GM15510 (cell line): Measurements from ENCODE around the gene FBXL19.

ENCODE experiments used
- POLR2A ChIP-seq: IDR thresholded peaks from 3 replicates; pipeline ENCODE4 v1.6.1; 2011; ENCODE audit warnings: borderline replicate concordance; ENCODE audit not compliant: insufficient read length; ENCODE audit errors: extremely low read depth

Gene FBXL19, protein sequence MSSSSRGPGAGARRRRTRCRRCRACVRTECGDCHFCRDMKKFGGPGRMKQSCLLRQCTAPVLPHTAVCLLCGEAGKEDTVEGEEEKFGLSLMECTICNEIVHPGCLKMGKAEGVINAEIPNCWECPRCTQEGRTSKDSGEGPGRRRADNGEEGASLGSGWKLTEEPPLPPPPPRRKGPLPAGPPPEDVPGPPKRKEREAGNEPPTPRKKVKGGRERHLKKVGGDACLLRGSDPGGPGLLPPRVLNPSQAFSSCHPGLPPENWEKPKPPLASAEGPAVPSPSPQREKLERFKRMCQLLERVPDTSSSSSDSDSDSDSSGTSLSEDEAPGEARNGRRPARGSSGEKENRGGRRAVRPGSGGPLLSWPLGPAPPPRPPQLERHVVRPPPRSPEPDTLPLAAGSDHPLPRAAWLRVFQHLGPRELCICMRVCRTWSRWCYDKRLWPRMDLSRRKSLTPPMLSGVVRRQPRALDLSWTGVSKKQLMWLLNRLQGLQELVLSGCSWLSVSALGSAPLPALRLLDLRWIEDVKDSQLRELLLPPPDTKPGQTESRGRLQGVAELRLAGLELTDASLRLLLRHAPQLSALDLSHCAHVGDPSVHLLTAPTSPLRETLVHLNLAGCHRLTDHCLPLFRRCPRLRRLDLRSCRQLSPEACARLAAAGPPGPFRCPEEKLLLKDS

DNA sequence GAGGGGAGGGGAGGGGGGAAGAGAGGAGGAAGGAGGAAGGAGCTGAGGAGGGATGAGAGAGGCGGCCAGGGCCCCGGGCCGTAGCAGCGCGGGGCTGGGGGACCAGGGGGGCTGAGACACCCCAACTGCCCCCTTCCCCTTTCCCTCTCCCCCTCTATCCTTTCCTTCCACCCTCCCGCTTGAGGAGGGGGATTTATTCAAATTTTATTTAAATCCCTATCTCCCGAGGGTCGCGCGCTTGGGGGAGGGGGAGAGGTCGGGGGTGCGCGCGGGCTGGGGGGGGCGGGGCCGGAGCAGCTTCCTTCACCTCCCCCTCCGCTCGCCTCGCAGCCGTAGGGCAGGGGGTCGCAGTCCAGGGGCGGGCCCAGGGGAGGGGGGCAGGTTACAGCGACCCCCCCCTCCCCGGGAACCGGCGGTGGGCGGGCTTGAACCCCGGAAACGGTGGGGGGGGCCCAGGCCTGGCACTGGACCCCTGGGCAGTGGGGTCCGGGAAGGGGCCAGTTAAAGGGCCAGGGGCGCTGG is at the start of gene FBXL19:
Gene FBXL19, plus strand, starts transcription at position 19 of the 522 bp plus-strand sequence. CDS start 2,183 bp downstream, outside the sequence.
- TF ChIP-seq POLR2A, result peak; percentile 30

DNA sequence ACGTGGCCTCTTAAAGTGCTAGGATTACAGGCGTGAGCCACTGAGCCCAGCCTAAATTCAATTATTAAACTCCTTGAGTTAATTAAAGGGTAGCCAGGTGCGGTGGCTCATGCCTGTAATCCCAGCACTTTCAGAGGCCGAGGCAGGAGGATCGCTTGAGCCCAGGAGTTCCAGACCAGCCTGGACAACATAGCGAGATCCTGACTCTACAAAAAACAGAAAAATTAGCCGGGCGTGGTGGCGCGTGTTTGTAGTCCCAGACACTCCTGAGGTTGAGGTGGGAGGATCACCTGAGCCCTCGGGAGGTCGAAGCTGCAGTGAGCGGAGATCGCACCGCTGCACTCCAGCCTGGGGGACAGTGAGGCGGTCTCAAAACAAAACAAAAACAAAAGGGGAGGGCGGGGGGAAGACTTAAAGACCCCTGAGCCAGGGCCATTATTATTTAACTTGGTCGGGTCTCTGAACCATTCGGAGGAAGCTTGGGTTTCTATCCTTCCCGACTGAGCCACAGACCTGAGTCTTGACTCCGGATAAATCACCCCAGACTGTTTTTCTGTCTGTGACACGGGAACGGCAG is 49.0 kb upstream of the FBXL19 start:
- no peak for TF ChIP-seq POLR2A

DNA sequence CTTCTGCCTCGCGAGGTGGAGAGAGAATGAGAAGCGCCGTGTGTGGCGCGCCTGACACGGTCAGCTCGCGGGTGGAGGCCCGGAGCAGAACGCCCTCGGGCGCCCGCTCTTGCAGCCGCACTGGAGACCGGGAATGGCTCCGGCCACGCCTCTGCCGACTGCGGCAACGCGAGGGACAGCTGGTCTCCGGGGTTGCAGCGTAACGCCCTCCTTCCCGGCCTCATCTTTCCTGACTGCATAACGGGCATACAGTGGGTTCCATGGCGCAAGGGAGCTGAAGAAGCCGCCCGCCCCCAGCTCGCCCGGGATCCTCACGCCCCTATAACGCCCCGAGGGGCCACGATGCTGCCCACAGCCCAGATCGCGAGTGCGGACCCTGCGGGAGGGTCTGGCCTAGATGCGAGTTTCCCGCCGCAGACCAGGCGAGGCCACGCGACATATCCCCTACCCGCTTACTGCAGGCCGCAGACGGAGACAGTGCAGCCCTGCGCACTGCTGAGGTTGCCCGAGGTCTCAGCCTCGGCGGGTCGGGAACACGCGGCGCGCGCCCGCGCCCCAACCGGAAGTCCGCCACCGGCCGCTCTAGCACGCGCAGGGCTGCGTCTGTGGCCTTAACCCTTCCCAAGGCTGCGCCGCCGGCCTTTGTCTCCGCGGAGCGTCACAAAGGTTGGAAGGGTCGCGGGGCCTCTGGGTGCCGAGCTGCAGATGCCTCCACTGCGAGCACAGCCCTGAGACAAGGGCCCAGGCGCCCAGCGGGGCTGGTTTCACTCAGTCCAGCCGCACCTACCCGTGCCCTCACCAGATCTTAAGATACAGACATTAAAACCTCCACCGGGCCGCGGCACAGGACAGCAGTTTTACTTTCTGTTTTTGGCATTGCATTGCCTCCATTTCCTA is 48.3 kb upstream of the FBXL19 start:
- TF ChIP-seq POLR2A, result peak; percentile 97

DNA sequence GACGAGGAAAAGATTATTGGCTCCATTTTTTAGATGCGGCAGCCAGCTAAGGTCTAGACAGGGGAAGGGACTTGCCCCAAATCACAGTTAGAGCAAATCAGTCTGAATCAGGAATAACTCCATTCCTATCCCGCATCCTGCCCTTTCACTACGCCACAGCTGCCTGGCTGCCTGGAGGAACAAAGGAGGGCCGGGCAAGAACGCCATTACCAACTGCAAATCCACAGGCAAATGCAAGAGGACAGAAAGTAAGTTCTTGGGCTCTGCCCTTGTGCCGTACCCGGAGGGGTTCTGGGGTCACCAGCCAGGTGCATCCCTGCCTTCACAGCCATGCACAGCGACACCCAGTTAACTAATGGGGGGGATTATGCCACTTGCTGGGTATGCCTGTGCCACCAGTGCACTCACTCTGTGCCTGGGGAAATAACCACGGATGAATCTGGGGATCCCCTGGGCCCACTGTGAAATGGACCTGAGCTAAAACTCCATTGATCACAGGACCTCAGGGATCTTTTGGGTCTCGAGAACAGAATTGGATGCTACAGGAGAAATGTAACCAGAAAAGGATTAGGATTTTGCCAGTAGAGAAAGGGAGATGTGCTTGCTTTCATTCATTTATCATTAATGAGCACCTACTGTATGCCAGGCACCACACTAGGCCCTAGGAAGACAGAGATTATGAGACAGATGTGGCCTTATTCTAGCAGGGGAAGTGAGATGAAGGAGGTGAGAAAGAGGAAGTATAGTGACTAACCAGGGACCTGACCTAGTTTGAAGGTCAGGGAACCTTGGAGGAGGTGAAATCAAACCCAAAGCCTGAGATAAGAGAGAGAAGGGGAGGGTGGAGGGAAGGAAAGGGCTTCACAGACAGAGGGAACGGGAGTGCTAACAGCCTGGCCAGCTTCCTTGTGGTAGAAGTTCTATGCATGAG is 47.2 kb upstream of the FBXL19 start:
- TF ChIP-seq POLR2A, result peak; percentile 11

DNA sequence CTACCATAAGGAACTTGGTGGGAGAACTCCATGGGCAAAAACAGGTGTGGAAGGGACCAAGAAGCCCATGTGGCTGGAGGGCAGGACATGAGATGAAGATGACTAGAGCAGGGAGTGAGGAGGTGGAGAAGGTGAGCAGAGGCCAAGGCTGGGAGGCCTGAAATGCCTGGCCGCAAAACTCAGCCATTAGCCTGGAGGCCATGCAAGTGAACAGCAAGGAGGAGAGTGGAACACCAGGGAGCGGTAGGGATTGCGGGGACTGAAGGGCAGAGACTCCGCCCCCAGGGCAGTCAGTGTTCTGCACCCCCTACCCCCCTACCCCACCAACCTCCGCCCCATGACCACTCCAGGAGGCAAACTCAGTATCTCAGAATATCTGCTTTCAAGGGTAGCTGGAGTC is 46.5 kb upstream of the FBXL19 start:
- TF ChIP-seq POLR2A, result no peak

DNA sequence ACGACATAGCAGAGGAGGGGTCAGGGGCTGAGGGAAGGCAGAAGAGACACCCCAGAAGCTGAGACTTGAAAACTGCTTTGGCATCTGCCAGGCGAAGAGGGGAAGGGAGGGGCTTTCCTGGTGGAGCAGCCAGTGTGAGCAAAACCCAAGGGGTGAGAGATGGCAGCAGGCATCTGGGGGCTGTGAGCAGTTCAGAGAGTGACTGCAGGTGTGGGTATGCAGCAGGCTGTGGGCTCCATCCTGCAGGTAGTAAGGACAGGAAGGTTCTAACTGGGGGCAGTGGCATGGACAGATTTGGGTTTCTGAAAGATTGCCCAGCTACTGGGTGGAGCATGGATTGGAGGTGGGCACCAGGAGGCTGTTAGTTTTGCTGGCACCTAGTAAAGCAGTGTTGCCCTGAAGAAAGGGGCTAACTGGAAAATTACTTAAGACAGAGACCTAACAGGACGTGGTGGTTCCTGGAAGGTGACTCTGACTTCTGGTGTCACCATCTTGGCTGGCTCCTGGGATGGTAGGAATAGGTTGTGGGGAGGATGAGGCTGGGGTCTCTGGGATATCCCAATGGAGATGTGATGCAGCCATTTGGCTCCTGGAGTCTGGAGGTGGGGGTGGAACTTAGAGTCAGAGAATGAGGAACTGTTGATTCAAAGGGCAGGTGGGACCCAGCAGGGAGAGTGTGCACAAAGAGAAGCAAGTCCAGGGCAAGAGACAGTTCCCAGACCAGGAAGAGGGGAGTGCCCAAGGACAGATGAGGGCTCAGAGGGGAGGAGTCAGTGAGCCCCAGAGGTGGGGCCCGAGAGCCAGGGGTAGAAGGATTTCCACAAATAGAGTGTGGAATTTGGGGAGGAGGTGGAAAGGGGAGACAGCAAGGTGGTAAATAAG is 40.7 kb upstream of the FBXL19 start:
- no peak for TF ChIP-seq POLR2A

DNA sequence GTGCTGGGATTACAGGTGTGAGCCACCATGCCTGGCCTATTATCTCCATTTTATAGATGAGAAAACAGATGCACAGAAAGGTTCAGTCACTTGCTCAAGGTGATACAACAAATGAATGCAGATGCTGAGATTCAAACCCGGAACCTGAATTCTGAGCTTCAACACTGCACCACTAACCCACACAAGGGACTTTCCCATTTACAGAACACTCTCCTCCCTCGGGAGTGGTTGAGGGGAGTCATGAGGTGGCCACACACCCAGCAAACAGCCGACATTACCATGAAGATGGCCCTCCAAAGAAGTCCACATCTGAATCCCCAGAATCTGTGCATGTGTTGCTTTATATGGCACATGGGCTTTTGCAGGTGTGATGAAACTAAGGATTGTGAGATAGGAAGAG is 38.6 kb upstream of the FBXL19 start:
- no peak for TF ChIP-seq POLR2A

DNA sequence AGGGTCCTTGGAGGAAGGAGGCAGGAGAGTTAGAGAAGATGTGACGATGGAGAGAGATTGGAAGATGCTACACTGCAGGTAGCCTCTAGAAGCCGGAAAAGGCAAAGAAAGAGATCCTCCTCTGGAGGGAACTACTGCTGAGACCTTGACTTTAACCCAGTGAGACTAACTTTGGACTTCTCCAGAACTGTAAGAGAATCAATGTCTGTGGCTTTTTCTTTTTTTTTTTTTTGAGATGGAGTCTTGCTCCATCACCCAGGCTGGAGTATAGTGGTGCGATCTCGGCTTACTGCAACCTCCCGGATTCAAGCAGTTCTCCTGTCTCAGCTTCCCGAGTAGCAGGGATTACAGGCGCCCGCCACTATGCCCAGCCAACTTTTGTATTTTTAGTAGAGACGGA is 38.2 kb upstream of the FBXL19 start:
- no peak for TF ChIP-seq POLR2A

DNA sequence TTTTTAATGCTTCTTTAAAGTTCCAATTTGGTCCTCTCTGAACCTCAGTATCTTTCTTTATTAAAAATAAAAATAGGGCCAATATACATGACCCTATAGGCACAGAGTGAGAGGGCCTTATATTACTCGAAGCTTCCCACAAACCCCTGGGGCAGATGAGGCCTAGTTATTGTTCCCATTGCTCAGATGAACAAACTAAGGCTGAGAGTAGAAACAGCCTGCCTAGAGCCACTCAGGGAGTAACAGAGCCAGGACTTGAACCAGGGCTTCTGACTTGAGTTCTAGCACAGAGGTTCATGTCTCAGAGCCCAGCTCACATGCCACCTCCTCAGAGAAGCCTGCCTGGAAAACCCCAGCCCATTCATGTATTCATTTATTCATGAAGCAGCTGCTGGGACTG is 37.2 kb upstream of the FBXL19 start:
- TF ChIP-seq POLR2A, result no peak

DNA sequence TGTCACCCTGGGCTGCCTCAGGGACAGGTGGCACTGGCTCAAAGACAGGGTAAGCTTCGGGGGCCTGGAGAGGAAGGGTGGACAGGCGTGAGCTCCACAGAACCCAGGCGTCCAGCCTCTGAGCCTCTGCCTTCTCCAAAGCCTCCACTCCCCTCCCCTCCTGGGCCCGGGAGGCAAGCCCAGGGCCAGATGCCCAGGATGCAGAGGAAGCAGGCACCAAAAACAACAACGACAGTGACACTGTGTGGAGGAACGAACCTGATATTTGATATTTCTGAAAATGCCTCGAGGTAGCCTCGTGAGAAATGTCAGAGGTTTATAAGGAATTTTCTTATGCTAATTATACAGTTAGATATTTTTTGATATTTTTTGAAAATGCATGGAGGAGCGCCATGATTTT is 35.4 kb upstream of the FBXL19 start:
- TF ChIP-seq POLR2A, result no peak

DNA sequence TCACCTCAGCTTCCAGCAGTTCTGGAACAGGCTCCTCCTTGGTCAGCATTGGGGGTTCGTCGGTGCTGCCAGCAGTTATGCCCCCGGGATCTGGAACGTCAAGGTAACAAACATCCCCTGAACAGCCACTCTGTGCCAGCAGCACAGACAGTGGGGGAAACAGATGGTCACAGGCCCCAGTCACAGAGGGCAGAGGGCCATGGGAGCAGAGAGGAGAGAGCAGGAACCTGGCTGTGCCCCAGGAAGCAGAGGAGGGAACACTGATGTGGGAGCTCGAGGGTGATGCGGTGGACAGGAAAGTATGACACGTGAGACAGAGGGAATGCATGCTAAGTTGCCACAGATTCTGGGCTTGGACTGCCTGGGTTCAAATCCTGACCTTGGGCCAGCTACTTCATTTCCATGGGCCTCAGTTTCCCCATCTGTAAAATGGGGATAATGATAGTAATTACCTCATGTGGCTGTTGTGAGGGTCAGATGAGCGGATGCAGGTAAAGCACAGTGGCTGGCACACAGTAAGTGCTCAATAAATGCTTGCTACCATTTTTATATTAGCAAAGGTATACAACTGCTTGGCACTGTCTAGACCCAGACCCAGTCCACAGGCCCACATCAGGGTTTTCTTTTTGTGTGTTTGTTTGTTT is 34.4 kb upstream of the FBXL19 start:
- TF ChIP-seq POLR2A, result no peak

DNA sequence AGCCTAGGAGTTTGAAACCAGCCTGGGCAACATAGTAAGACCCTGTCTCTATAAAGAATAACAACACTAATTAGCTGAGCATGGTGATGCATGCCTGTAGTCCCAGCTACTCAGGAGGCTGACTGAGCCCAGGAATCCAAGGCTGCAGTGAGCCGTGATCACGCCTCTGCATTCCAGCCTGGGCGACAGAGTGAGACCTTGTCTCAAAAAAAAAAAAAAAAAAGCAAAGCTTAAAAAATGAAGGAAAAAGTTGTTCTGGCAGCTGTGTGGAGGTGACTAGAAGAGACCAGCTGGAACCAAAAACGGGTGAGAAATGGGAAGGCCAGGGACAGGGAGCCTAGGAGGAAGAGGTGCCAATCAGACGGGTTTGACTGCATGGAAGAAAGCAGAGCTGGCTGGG is 33.7 kb upstream of the FBXL19 start:
- no peak for TF ChIP-seq POLR2A
